ENCODE data around the gene LRRC28. TPM values are rescaled to one million over a fixed set of nuclear protein-coding genes. Genes with fewer than 3 reads are reported as not detected.

Gene LRRC28
- total and polyA plus RNA-seq, 5 donors: 13.7 to 30.9 (median 30.5) TPM

DNA sequence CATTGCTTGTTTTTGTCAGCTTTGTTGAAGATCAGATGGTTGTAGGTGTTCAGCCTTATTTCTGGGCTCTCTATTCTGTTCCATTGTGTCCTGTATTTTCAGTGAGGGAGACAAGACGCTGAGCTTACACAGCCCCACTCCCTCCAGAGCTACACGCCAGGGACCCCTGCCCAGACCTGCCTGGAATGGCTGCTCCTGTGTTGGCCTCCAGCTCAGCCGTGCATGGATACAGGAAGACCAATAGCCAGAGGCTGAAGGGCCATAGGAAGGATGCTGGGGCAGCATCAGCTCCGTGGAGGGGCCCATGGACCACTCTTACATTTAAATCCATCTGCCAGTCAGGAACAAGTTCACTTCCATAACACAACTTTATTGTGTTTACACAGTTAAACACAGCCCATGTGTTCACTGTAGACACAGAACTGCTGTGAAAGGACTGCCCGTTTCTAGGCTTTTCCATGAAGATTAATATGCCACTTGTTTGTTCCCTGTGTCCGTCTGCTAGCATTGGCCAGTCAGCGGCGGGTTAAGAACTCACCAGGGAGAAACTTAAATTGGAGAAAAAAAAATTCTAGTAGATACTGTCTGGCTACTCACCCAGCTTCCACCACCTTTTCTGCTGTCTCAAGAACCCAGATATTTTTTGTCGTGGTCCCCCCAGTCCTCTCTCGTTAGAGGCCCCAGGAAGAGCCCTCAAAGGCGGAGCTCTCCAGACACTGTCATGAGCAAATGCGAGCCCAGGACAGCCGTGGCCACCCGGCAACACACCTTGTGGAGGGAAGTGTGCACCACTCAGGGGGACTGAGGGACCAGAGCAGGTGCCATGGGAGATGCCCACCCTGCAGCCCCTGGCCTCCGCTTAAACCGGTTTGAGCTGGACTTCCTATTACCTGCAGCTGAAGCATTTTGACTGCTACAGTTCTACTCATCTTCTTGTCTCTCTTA lies 172.2 kb downstream of the LRRC28 start:
- Histone ChIP-seq H3K4me3 (ENCODE audit: low read length) (no peak overlapping the region), H3K4me1 (ENCODE audit: control insufficient read depth, insufficient read depth, low read length) (peaks cover 10% of the 10 kb centered on the region), H3K9me3 (ENCODE audit: control insufficient read depth, low read length) (no peaks in the 10 kb centered on the region), H3K27ac (ENCODE audit: low read length) (no peak overlapping the region), H3K27me3 (ENCODE audit: control insufficient read depth, insufficient read depth) (no peaks in the 10 kb centered on the region)
- intact Hi-C loops (cut with DNase I): loop anchor here in 2 of 4 donors (10.0 kb wide), 1 partner anchor 141 kb away; the partner anchor contains the start of gene MEF2A (in 2 of the 2)
- whole genome bisulfite sequencing: 91% methylated on average over 16 of the region's 16 CpGs
- no peak for ATAC-seq
- peak in 1 of 3 donors; percentile 45 for DNase-seq

DNA sequence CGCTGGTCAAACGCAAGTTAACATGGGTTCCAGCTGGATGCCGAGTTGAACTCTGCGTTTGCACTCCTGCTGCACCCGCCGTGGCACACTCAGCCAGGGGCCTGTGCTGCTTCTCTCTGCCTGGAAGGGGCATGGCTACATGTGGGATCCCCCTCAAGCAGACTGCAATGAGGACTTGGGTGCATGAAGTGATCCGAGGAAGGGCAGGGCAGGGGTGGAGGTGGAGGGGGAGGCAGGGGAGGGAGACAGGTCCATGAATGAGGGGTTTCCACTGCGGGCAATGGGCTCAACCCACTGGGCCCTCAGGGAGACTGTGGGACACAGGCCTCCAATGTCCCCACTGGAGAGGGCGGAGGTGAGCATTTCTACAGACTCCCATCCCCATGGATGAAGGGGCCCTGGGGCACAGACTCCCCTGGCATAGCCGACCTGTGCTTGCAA lies 172.9 kb downstream of the LRRC28 start:
- intact Hi-C loops (cut with DNase I): loop anchor here in 2 of 4 donors (10.0 kb wide), 1 partner anchor 141 kb away; the partner anchor contains the start of gene MEF2A (in 2 of the 2)
- H3K9me3 ChIP-seq (ENCODE audit: control insufficient read depth, low read length): no peaks in the 10 kb centered on the region
- 95% methylated on average over 10 of the region's 10 CpGs for WGBS
- peak in 1 of 3 donors; percentile 36 for DNase-seq
- H3K4me3 ChIP-seq (ENCODE audit: low read length): no peak overlapping the region
- no peak for ATAC-seq
- no peak overlapping the region for H3K27ac ChIP-seq (ENCODE audit: low read length)
- peaks cover 10% of the 10 kb centered on the region for H3K4me1 ChIP-seq (ENCODE audit: control insufficient read depth, insufficient read depth, low read length)
- H3K27me3 ChIP-seq (ENCODE audit: control insufficient read depth, insufficient read depth): no peaks in the 10 kb centered on the region

DNA sequence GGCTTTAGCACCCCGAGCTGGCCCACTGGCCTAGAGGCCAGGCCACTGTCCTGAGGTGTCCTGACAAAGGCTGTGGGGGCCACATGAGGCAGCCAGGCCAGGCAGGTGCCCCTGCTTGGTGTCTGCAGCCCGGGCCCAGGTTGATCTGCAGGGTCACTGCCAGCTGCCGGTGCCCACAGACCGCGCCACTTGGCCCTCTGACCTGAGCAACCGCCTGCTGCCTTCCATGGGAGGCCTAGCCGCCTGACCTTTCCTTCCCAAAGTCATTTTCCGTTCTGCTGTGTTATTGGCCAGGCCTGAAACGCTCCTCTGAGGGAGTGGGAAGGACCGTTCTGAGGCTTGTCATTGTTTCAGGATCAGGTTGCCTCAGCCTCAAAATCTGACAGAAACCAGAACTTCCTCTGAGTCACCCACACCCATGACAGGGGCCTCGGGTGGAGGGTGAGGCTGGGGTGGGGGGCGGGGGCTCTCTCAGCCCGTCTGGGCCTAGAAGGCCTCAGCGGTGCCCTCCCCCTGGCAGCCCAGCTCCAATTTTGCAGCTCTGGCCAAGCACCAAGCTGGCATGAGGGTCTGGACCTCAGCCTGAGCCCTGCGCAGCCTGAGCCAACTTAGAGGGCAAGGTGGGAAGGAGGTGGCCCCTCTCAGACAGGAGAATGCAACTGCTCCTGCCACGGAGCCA lies 173.8 kb downstream of the LRRC28 start:
- Histone ChIP-seq H3K27me3 (ENCODE audit: control insufficient read depth, insufficient read depth) (no peaks in the 10 kb centered on the region), H3K9me3 (ENCODE audit: control insufficient read depth, low read length) (no peaks in the 10 kb centered on the region), H3K4me1 (ENCODE audit: control insufficient read depth, insufficient read depth, low read length) (peaks cover 10% of the 10 kb centered on the region), H3K27ac (ENCODE audit: low read length) (peak overlapping the region; percentile 97), H3K4me3 (ENCODE audit: low read length) (no peak overlapping the region)
- peak; percentile 53 to 82 (median 69) for DNase-seq
- intact Hi-C loops (cut with DNase I): loop anchor here in 2 of 4 donors (10.0 kb wide), 1 partner anchor 140 kb away; the partner anchor contains the start of gene MEF2A (in 2 of the 2)
- peak; percentile 88 to 96 for ATAC-seq
- WGBS: 40% methylated on average over 16 of the region's 16 CpGs

DNA sequence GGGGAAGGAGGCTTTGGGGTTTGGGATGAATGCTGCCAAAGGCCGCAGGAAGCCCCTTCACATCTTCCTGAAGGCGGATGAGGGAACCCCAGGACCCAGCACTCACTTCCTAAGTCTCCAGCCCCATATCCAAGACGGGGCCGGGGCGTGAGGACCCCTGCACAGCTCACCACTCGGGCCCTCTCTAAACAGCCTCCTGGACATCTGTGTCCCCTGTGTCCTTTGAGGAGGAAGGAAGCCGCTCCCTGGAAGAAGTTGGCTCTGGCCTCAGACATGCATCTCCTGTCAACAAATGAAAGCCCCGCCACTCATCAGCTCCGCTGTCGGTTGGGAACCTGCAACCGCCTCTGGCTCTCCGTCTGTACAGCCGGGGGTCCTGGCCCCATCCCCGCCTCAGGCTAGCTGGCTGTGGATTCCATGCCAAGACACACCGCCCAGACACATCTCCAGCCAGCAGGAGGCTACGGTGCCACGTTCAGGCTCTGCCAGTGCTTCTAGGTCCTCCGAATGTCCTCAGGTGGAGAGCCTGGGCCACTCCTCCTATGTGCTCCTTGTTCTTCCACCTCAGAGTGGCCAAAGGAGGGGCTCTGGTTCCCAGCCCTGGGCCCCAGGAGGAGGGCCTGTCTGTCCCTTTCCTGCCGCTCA lies 174.5 kb downstream of the LRRC28 start:
- no peak overlapping the region for H3K4me3 ChIP-seq (ENCODE audit: low read length)
- H3K4me1 ChIP-seq (ENCODE audit: control insufficient read depth, insufficient read depth, low read length): peaks cover 10% of the 10 kb centered on the region
- intact Hi-C loops (cut with DNase I): loop anchor here in 2 of 4 donors (10.0 kb wide), 1 partner anchor 139 kb away; the partner anchor contains the start of gene MEF2A (in 2 of the 2)
- WGBS: 39% methylated on average over 19 of the region's 19 CpGs
- peak; percentile 59 to 85 for ATAC-seq
- peak overlapping the region; percentile 97 for H3K27ac ChIP-seq (ENCODE audit: low read length)
- H3K9me3 ChIP-seq (ENCODE audit: control insufficient read depth, low read length): no peaks in the 10 kb centered on the region
- no peaks in the 10 kb centered on the region for H3K27me3 ChIP-seq (ENCODE audit: control insufficient read depth, insufficient read depth)
- peak; percentile 53 to 78 (median 72) for DNase-seq

DNA sequence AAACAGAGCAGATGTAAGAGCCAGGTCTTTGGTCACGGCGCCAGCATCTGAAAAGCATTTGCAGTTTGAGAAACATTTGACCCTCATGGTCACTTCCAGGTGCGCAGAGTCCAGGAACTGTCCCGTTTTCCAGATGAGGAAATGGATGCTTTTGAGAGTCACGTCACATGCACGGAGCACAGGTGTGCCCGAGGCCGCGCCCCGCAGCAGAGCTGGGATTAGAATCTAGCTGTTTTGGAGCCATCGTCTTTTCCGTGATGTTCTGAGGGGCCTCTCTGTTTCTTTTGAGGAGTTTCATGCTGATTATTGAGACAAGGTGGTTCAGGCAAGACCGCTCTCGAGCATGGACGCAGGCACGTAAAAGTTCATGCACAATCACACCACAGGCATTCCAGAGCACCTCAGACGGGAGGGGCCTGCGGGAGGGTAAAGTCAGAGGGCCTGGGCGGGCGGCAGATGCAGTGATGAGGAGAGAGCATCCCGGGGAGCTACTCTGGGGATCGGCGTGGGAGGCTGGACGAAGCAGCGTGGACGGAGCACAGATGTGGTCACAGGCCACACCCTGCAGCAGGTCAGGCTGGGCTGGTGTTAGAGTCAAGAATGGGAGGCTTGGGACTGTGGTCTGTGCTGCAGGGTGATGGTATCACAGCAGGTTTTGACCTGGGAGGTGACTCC lies 175.3 kb downstream of the LRRC28 start:
- Histone ChIP-seq H3K9me3 (ENCODE audit: control insufficient read depth, low read length) (no peaks in the 10 kb centered on the region), H3K27me3 (ENCODE audit: control insufficient read depth, insufficient read depth) (no peaks in the 10 kb centered on the region), H3K27ac (ENCODE audit: low read length) (peak overlapping the region; percentile 97), H3K4me1 (ENCODE audit: control insufficient read depth, insufficient read depth, low read length) (peaks cover 10% of the 10 kb centered on the region), H3K4me3 (ENCODE audit: low read length) (no peak overlapping the region)
- ATAC-seq (no peak), DNase-seq (peak in 2 of 3 donors; percentile 31 to 35)
- intact Hi-C loops (cut with DNase I): loop anchor here in 2 of 4 donors (10.0 kb wide), 1 partner anchor 138 kb away; the partner anchor contains the start of gene MEF2A (in 2 of the 2)
- 86% methylated on average over 26 of the region's 26 CpGs for WGBS

DNA sequence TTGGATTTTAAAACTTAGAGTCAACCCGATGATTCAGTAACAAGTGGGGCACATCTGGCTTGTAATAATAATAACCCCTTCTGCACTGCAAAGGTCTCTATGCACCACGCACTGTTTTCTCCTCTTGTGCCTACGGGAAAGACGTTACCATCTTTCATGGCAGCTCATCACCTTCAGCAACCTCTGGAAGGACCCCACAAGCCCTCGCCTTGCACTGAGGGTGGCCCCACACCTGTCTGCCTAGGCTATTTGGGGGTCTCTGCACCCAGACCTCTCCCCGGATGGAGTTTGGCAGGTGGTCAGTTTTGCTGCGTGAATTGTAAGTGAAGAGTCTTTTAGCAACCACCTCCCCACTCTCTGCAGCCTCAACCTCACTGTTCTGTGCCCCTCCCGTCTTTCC lies 175.9 kb downstream of the LRRC28 start:
- Histone ChIP-seq H3K4me3 (ENCODE audit: low read length) (no peak overlapping the region), H3K27ac (ENCODE audit: low read length) (no peak overlapping the region), H3K9me3 (ENCODE audit: control insufficient read depth, low read length) (no peaks in the 10 kb centered on the region), H3K4me1 (ENCODE audit: control insufficient read depth, insufficient read depth, low read length) (peaks cover 10% of the 10 kb centered on the region), H3K27me3 (ENCODE audit: control insufficient read depth, insufficient read depth) (no peaks in the 10 kb centered on the region)
- DNase-seq: peak in 1 of 3 donors; percentile 10
- intact Hi-C loops (cut with DNase I): loop anchor here in 2 of 4 donors (10.0 kb wide), 1 partner anchor 138 kb away; the partner anchor contains the start of gene MEF2A (in 2 of the 2)
- no peak for ATAC-seq
- 90% methylated on average over 8 of the region's 8 CpGs for WGBS

DNA sequence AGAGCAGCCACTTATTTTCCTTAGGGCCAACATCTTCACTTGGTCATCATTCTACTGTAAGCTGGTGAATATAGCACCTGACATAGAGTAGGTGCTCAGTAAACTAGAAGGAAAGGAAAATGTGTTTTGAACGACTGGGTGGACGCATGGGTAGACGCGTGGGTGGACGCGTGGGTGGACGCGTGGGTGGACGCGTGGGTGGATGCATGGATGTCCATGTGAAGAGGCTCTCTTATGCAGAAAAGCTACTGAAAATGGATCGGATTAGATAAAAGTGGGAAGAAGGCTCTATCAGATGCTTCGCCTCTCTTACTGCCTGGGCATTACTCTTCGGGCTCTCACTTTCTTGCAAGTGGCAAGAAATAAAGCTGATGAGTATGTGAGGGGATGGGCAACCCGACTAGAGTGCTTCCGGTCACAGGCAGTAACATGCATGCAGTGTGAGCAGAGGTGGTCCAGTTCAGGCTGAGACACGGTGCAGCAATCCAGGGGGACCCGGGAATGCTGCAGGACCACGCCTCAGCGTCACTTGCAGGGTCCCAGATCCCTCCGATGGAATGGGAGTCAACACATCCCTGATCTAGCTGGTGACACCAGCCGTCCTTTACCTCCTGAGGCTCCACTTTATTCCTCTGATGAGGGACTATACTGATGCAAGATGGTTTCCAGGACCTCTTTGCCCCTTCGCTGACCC lies 176.5 kb downstream of the LRRC28 start:
- ATAC-seq: no peak
- no peaks in the 10 kb centered on the region for H3K9me3 ChIP-seq (ENCODE audit: control insufficient read depth, low read length)
- DNase-seq: peak in 2 of 3 donors; percentile 13 to 32
- intact Hi-C loops (cut with DNase I): loop anchor here in 2 of 4 donors (10.0 kb wide), 1 partner anchor 137 kb away; the partner anchor contains the start of gene MEF2A (in 2 of the 2)
- no peak overlapping the region for H3K4me3 ChIP-seq (ENCODE audit: low read length)
- H3K27me3 ChIP-seq (ENCODE audit: control insufficient read depth, insufficient read depth): no peaks in the 10 kb centered on the region
- no peak overlapping the region for H3K27ac ChIP-seq (ENCODE audit: low read length)
- H3K4me1 ChIP-seq (ENCODE audit: control insufficient read depth, insufficient read depth, low read length): peaks cover 10% of the 10 kb centered on the region
- 95% methylated on average over 22 of the region's 22 CpGs for WGBS

DNA sequence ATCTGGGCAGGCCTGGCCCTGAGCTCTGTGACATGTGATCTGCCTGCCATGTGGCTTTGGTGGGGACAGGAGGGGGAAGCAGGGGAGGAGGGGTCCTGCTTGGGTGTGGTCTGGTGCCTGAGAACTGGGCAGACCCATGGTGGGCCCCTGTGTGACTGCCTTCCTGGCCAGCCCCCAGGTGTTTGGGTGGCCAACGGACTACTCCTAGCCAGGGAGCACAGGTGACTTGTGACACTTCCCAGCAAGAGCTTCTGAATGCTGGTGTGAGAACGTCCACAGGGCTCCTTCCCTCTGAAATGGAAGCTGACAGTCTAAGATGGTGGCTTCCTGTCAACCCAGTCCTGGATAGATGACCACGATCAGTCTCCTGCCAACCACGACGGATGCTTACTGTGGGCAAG lies 178.4 kb downstream of the LRRC28 start:
- no peak overlapping the region for H3K27ac ChIP-seq (ENCODE audit: low read length)
- no peak for ATAC-seq
- peak in 2 of 3 donors; percentile 24 to 44 for DNase-seq
- H3K9me3 ChIP-seq (ENCODE audit: control insufficient read depth, low read length): no peaks in the 10 kb centered on the region
- no peak overlapping the region for H3K4me3 ChIP-seq (ENCODE audit: low read length)
- peaks cover 10% of the 10 kb centered on the region for H3K4me1 ChIP-seq (ENCODE audit: control insufficient read depth, insufficient read depth, low read length)
- intact Hi-C loops (cut with DNase I): loop anchor here in 2 of 4 donors (10.0 kb wide), 1 partner anchor 135 kb away; the partner anchor contains the start of gene MEF2A (in 2 of the 2)
- H3K27me3 ChIP-seq (ENCODE audit: control insufficient read depth, insufficient read depth): no peaks in the 10 kb centered on the region
- WGBS: 94% methylated on average over 5 of the region's 5 CpGs

DNA sequence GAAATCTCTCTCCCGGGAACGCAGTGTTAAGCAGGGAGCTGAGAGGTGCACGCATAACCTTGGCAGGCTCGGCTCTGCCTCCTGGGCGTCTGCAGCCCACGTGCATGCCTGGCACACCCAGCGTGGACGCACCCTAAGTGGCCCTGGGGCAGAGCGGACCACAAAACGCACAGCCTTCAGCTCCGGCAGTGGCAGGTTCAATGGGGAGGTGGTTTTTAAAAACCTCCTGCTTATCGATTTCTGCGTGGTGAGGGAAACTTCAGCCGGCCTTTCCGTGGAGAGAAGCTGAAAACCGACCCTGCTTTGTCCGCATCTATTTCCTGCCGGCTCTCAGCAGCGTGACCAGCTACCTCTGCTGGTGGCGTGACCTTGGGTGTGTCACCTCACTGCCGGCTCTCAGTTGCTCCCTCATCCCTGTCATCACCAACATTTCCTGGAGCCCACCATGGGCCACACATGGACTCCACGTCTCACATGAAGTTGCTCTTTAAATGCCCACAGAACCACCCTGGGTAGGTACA lies 179.7 kb downstream of the LRRC28 start:
- H3K4me1 ChIP-seq (ENCODE audit: control insufficient read depth, insufficient read depth, low read length): peaks cover 8% of the 10 kb centered on the region
- no peak overlapping the region for H3K4me3 ChIP-seq (ENCODE audit: low read length)
- 78% methylated on average over 22 of the region's 22 CpGs for WGBS
- H3K27ac ChIP-seq (ENCODE audit: low read length): no peak overlapping the region
- no peaks in the 10 kb centered on the region for H3K27me3 ChIP-seq (ENCODE audit: control insufficient read depth, insufficient read depth)
- ATAC-seq: peak in 1 of 2 donors; percentile 30
- peak in 2 of 3 donors; percentile 67 to 75 for DNase-seq
- no peaks in the 10 kb centered on the region for H3K9me3 ChIP-seq (ENCODE audit: control insufficient read depth, low read length)
- intact Hi-C loops (cut with DNase I): no loop called here

Measured in right cardiac atrium (tissue), 5 donors.